Left ventricle myocardium inferior (tissue), 1 donor: ENCODE data around the gene MACF1. TPM values are rescaled to one million over a fixed set of nuclear protein-coding genes. Genes with fewer than 3 reads are reported as not detected.

Source experiments
- DNase-seq: peaks from one replicate; pipeline ENCODE4 v3.0.0-alpha.2; 2020
- H3K27ac ChIP-seq: fragments of 200-600 bp; replicated peaks from 2 replicates; pipeline ENCODE4 v1.8.0; 2021
- H3K27me3 ChIP-seq: fragments of 200-600 bp; 2 replicates; pipeline ENCODE4 v1.8.0; 2021; ENCODE audit warnings: low read depth
- H3K36me3 ChIP-seq: fragments of 200-600 bp; 2 replicates; pipeline ENCODE4 v1.8.0; 2021
- H3K4me1 ChIP-seq: fragments of 200-600 bp; 2 replicates; pipeline ENCODE4 v1.8.0; 2021
- H3K4me3 ChIP-seq: fragments of 200-600 bp; 2 replicates; pipeline ENCODE4 v1.8.0; 2021; ENCODE audit warnings: mild to moderate bottlenecking, moderate library complexity
- H3K9me3 ChIP-seq: fragments of 200-600 bp; replicated peaks from 2 replicates; pipeline ENCODE4 v1.8.0; 2021
- intact Hi-C: fragments of 100-400 bp; cut with micrococcal nuclease; formaldehyde crosslinking; loops from one replicate; pipeline ENCODE4 v1.11.0; 2022
- total RNA-seq: library from RNA; stranded (reverse); fragmentation: NEBNext Ultra II Directional; extraction: Animal tissue kit (Norgen Biotek cat#: 25700); gene quantifications from one replicate; pipeline ENCODE4 v1.2.1, GENCODE V29; 2021
- TF ChIP-seq, protein P1 (sequence below): fragments of 200-600 bp; IDR thresholded peaks from 2 replicates; pipeline ENCODE4 v1.8.0; 2021; ENCODE audit warnings: antibody characterized with exemption, mild to moderate bottlenecking, borderline replicate concordance
- donor health status: DM: no; HTN: yes; CAD: no; lungs with severe emphysema.

Gene MACF1
- total RNA-seq, 1 donor from 2014 or later: 181 TPM

DNA sequence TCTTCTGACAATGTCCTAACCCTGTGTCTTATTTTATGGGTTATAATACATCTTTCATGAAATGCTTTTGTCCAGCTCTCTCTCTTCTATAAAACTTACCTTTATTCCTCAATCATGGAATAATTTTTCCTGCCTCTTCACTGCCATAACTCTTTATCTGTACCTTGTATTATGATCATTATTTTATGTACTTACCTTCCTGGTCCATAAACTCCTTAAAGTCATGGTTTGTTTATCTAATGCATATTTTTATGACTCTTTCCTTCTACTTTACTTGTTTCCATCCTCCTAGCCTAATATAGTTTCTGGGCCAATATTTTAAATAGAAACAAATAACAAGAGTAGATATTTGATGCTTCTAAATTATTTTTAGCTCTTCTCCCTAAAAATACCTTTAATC is 221.1 kb downstream of the MACF1 start:
- peak overlapping the region; percentile 3 for H3K27ac ChIP-seq
- H3K4me3 ChIP-seq: no peak overlapping the region
- intact Hi-C loops: no loop called here
- peaks cover 75% of the 10 kb centered on the region for H3K36me3 ChIP-seq
- H3K9me3 ChIP-seq: no peaks in the 10 kb centered on the region
- no peak for DNase-seq
- H3K4me1 ChIP-seq: peaks cover 66% of the 10 kb centered on the region
- no peaks in the 10 kb centered on the region for H3K27me3 ChIP-seq
- TF ChIP-seq, protein P1, sequence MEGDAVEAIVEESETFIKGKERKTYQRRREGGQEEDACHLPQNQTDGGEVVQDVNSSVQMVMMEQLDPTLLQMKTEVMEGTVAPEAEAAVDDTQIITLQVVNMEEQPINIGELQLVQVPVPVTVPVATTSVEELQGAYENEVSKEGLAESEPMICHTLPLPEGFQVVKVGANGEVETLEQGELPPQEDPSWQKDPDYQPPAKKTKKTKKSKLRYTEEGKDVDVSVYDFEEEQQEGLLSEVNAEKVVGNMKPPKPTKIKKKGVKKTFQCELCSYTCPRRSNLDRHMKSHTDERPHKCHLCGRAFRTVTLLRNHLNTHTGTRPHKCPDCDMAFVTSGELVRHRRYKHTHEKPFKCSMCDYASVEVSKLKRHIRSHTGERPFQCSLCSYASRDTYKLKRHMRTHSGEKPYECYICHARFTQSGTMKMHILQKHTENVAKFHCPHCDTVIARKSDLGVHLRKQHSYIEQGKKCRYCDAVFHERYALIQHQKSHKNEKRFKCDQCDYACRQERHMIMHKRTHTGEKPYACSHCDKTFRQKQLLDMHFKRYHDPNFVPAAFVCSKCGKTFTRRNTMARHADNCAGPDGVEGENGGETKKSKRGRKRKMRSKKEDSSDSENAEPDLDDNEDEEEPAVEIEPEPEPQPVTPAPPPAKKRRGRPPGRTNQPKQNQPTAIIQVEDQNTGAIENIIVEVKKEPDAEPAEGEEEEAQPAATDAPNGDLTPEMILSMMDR: no peak

DNA sequence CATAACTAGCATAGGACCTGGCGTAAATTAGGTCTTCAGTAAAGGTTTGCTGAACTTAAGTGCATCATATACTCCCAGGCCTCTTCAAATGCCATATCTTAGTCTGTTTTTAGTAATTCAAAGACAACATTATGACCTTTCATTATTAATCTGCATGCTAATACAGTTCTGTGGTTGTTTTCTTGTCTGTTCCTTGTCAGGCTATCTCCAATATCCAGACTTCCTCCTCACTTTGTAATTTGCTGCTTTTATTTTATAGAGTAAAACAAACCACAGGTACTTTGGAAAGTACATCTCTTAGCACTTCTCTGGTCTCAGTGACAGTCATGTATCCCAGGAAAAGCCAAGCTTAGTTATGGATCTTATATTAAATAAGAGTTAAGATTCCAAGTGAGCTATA is 221.9 kb downstream of the MACF1 start:
- Histone ChIP-seq H3K36me3 (peaks cover 82% of the 10 kb centered on the region), H3K27ac (peak overlapping the region; percentile 54), H3K4me3 (no peak overlapping the region), H3K4me1 (peaks cover 66% of the 10 kb centered on the region), H3K27me3 (no peaks in the 10 kb centered on the region), H3K9me3 (no peaks in the 10 kb centered on the region)
- intact Hi-C loops: no loop called here
- TF ChIP-seq, protein P1: no peak
- DNase-seq: no peak

DNA sequence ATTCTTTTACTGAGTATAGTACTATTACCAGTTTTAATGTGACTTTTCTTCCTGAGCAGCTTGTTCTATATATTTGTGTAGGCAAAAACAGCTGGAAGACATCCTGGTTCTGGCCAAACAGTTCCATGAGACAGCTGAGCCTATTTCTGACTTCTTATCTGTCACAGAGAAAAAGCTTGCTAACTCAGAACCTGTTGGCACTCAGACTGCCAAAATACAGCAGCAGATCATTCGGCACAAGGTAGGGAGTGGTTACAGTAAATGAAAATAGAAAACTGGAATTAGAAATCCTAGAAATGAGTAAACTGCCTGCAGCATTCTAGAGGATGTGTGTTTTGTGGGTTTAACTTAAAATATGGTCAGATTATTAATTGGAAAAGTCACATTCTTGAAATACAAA is 222.9 kb downstream of the MACF1 start:
- intact Hi-C loops: no loop called here
- peak overlapping the region; percentile 2 for H3K4me3 ChIP-seq
- H3K27ac ChIP-seq: peak overlapping the region; percentile 54
- H3K4me1 ChIP-seq: peaks cover 63% of the 10 kb centered on the region
- H3K27me3 ChIP-seq: no peaks in the 10 kb centered on the region
- peaks cover 89% of the 10 kb centered on the region for H3K36me3 ChIP-seq
- H3K9me3 ChIP-seq: no peaks in the 10 kb centered on the region
- TF ChIP-seq, protein P1: no peak
- DNase-seq: no peak

DNA sequence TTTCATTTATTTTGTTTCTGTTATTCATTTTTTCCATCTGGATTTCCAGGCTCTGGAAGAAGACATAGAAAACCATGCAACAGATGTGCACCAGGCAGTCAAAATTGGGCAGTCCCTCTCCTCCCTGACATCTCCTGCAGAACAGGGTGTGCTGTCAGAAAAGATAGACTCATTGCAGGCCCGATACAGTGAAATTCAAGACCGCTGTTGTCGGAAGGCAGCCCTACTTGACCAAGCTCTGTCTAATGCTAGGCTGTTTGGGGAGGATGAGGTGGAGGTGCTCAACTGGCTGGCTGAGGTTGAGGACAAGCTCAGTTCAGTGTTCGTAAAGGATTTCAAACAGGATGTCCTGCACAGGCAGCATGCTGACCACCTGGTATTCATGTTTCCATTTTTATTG is 223.4 kb downstream of the MACF1 start:
- Histone ChIP-seq H3K4me3 (peak overlapping the region; percentile 2), H3K4me1 (peaks cover 63% of the 10 kb centered on the region), H3K27ac (peak overlapping the region; percentile 54), H3K36me3 (peaks cover 89% of the 10 kb centered on the region), H3K27me3 (no peaks in the 10 kb centered on the region), H3K9me3 (no peaks in the 10 kb centered on the region)
- intact Hi-C loops: no loop called here
- no peak for DNase-seq
- TF ChIP-seq, protein P1: no peak

DNA sequence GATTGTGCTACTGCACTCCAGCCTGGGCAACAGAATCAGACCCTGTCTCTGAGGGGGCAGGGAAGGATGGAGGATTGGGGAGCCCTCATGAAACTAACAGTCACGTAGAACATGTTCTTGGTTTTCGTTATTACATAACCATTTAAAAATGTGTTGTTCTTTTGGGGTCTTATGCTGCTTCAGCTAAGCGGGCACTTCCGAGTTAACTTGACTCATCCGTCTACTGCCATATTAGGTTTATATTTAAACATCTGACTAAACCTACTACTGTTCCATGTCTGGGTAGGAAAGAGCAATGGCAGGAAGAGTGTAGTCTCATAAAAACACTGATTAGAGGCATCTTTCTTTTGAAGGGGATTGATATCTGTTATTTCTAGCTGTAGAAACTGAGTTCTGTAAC is 227.4 kb downstream of the MACF1 start:
- TF ChIP-seq, protein P1: no peak
- Histone ChIP-seq H3K9me3 (no peaks in the 10 kb centered on the region), H3K36me3 (peaks cover 100% of the 10 kb centered on the region), H3K27me3 (no peaks in the 10 kb centered on the region), H3K4me1 (peaks cover 64% of the 10 kb centered on the region), H3K4me3 (no peak overlapping the region), H3K27ac (no peak overlapping the region)
- intact Hi-C loops: no loop called here
- DNase-seq: no peak

DNA sequence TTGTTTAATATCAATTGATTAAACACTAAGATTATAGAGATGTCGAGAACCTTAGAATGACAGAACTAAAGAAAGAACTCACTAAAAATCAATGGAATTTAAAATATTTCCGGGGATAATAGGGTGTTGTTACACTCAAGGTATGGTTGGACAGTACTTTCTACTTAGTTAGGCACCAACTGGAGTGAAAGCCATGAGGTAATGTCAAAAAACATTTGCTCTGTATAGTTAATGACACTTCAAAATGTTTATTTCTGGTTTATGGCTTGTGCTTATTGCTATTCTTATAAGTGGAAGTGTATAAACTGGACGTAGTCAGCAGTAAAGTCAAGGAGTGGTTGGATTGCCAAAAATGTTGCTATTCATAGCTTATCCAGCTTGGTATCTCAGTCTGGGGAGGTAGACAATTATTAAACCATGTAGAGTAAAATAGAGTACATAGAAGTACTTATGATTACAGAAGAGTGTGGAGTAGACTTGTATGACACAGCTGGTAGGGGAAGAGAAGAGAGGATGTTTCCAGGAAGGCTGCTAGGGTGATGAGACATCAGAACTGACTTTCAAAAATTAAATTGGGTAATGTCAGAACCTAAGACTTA is 230.4 kb downstream of the MACF1 start:
- Histone ChIP-seq H3K4me1 (peaks cover 39% of the 10 kb centered on the region), H3K27me3 (no peaks in the 10 kb centered on the region), H3K4me3 (no peak overlapping the region), H3K9me3 (no peaks in the 10 kb centered on the region), H3K36me3 (peaks cover 100% of the 10 kb centered on the region), H3K27ac (peak overlapping the region; percentile 45)
- intact Hi-C loops: no loop called here
- TF ChIP-seq, protein P1: no peak
- DNase-seq: no peak
